Loucy (cell line): ENCODE results near the gene RIT2.
"Not testable (repeated sequence)": the region's sequence is repeated elsewhere in the genome, so short reads cannot be mapped to it uniquely, and the experiment has no call there.

Source experiments
- CTCF ChIP-seq: fragments of 200-600 bp; sonication (generic); conservative IDR thresholded peaks from 2 replicates; pipeline ENCODE4 v1.5.1; 2014; ENCODE audit warnings: mild to moderate bottlenecking, antibody characterized with exemption, low read length
- EZH2phosphoT487 ChIP-seq: fragments of 200-600 bp; IDR thresholded peaks from 2 replicates; pipeline ENCODE4 v1.6.1; 2018; ENCODE audit warnings: antibody characterized with exemption, mild to moderate bottlenecking, moderate library complexity, borderline replicate concordance

DNA sequence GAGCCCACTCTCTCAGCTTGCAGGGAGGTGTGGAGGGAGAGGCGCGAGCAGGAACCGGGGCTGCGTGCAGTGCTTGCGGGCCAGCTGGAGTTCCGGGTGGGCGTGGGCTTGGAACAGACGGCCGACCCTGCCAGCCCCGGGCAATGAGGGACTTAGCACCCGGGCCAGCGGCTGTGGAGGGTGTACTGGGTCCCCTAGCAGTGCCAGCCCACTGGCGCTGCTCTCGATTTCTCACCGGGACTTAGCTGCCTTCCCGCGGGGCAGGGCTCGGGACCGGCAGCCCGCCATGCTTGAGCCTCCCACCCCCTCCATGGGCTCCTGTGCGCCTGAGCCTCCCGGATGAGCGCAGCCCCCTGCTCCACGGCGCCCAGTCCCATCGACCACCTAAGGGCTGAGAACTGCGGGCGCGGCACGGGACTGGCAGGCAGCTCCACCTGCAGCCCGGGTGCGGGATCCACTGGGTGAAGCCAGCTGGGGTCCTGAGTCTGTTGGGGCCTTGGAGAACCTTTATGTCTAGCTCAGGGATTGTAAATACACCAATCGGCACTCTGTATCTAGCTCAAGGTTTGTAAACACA, 320.2 kb downstream of the RIT2 start:
- not testable (repeated sequence) for TF ChIP-seq CTCF, EZH2phosphoT487
